ENCODE results near the gene LRFN4. TPM values are rescaled to one million over a fixed set of nuclear protein-coding genes. Genes with fewer than 3 reads are reported as not detected.

LRFN4 gene
- total and polyA plus RNA-seq, 2 donors (not counting 3 experiments of a cell fraction or from before 2014, with no cell fraction given) = 22.3 to 37.4 TPM

DNA sequence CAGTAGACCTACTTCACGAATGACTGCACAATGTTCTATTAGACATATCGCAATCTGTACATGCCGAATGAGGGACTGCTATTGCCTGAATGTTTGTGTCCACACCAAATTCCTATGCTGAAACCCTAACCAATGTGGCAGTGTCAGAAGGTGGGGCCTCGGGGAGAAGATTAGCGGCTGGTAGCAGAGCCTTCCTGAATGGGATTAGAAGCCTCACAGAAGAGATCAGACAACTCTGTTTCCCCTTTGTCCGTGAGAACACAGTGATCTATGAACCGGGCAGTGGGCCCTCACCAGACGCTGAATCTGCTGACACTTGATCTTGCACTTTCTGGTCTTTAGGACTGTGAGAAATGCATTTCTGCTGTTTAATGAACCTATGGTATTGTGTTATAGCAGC lies 33.1 kb downstream of the LRFN4 start:
- DNase-seq (ENCODE audit: low read depth, low spot score) (no peak), FAIRE-seq (no peak)
- intact Hi-C loops (cut with micrococcal nuclease) = no loop called here
- POLR2A ChIA-PET = no interaction called here
- CTCF ChIA-PET = no interaction called here
- Histone ChIP-seq H3K4me2 (ENCODE audit: insufficient read depth, low read length) (no peak overlapping the region), H3K27me3 (ENCODE audit: control insufficient read depth in 2 of 2, insufficient read depth in 2 of 2, low read length in 2 of 2) (no peaks in the 10 kb centered on the region), H4K20me1 (replicated peaks; ENCODE audit: control insufficient read depth, extremely low read depth, insufficient read depth, low read length) (no peaks in the 10 kb centered on the region), H3K9ac (replicated peaks; ENCODE audit: extremely low read depth, insufficient read depth, low read length) (no peak overlapping the region), H3K79me2 (ENCODE audit: control insufficient read depth, insufficient read depth, low read length) (no peaks in the 10 kb centered on the region), H3K36me3 (ENCODE audit: control insufficient read depth in 2 of 2, extremely low read depth in 1 of 2, insufficient read depth in 2 of 2, low read length in 2 of 2) (no peaks in the 10 kb centered on the region), H3K4me3 (replicated peaks in 1 of 3; ENCODE audit: insufficient read depth in 1 of 3, low read depth in 1 of 3, low read length in 3 of 3) (no peak overlapping the region), H3K9me3 (replicated peaks; ENCODE audit: control insufficient read depth, insufficient read depth, low read length) (no peaks in the 10 kb centered on the region), H3K4me1 (ENCODE audit: control insufficient read depth, extremely low read depth, insufficient read depth, low read length) (peaks cover 7% of the 10 kb centered on the region), H3K27ac (ENCODE audit: insufficient read depth, low read depth, low read length) (no peak overlapping the region), H2AFZ (ENCODE audit: low read depth, low read length) (no peak overlapping the region), H3K9me1 (replicated peaks; ENCODE audit: control insufficient read depth, extremely low read depth, insufficient read depth, low read length) (no peaks in the 10 kb centered on the region)
- BruUV-seq (replicated peaks) = no TSS peak
- TF ChIP-seq EZH2 (IDR thresholded peaks at IDR 0.05; ENCODE audit: borderline replicate concordance, low read depth, low read length, severe bottlenecking) (no peak), JUN (IDR thresholded peaks at IDR 0.05; ENCODE audit: borderline replicate concordance, insufficient read depth, insufficient read length, low read depth) (no peak), MYC (IDR thresholded peaks at IDR 0.05; ENCODE audit: low read depth, low read length) (no peak), CTCF (IDR thresholded peaks at IDR 0.05; ENCODE audit: extremely low read depth in 1 of 2, insufficient read depth in 1 of 2, low read depth in 1 of 2, low read length in 2 of 2) (no peak), MAX (IDR thresholded peaks at IDR 0.05; ENCODE audit: insufficient read depth, insufficient read length) (no peak), POLR2A (IDR thresholded peaks at IDR 0.05; ENCODE audit: low read depth, low read length) (no peak), GATA2 (IDR thresholded peaks at IDR 0.05; ENCODE audit: insufficient read depth, insufficient read length, low read depth, low read length) (no peak), POLR2AphosphoS5 (IDR thresholded peaks at IDR 0.05; ENCODE audit: insufficient read depth, low read depth, low read length) (no peak), FOS (IDR thresholded peaks at IDR 0.05; ENCODE audit: borderline replicate concordance, insufficient read depth, low read length) (no peak)
- dilution Hi-C loops (cut with MboI; ENCODE audit: extremely low pct_ligation_motif_present, low sequenced_read_pairs) = no loop called here
